Activated naive CD4-positive, alpha-beta T cell (primary cell): ENCODE data around the gene OR11H12.
"Not testable (repeated sequence)": the region's sequence is repeated elsewhere in the genome, so short reads cannot be mapped to it uniquely, and the experiment has no call there.

Experiments
- DNase-seq, 4 experiments: peaks; one replicate each; lab custom pipeline; 2025; lab: John Stamatoyannopoulos, UW

Gene OR11H12, protein sequence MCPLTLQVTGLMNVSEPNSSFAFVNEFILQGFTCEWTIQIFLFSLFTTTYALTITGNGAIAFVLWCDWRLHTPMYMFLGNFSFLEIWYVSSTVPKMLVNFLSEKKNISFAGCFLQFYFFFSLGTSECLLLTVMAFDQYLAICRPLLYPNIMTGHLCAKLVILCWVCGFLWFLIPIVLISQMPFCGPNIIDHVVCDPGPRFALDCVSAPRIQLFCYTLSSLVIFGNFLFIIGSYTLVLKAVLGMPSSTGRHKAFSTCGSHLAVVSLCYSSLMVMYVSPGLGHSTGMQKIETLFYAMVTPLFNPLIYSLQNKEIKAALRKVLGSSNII

DNA sequence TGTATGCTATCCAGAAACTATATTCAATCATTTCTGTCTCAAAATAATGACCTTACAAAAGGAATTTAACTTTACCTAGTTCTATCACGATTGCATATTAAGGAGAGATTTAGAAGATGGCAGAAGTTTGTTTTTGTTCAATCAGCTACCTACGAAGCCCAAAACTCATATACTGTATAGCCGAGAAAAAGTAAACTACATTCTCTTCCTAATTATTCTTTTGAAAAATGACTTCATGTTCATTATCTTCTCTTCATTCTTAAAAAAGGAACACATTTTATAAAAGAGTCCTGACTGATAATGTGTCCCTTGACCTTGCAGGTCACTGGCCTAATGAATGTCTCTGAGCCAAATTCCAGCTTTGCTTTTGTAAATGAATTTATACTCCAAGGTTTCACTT, at the start of gene OR11H12:
TSS of gene OR11H12 (plus strand) at position 301 of the 400 bp plus-strand sequence. CDS start at position 301, 0 bp downstream.
- DNase-seq: not testable (repeated sequence)

DNA sequence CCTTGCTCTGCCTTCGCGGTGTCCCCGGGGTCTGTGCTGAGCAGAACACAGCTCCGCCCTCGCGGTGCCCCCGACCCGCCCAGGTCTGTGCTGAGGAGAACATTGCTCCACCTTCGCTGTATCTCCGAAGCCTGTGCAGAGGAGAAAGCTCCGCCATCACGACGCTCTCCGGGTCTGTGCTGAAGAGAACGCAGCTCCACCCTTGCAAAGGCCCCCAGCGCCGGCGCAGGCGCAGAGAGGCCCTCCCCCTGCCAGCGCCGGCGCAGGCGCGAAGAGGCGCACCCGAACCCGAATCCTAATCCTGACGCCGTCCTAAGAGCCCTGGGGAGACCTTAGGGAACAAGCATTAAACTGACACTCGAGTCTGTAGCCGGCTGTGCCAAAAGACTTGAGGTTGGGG, 18.0 kb upstream of the OR11H12 start:
- DNase-seq: not testable (repeated sequence)

DNA sequence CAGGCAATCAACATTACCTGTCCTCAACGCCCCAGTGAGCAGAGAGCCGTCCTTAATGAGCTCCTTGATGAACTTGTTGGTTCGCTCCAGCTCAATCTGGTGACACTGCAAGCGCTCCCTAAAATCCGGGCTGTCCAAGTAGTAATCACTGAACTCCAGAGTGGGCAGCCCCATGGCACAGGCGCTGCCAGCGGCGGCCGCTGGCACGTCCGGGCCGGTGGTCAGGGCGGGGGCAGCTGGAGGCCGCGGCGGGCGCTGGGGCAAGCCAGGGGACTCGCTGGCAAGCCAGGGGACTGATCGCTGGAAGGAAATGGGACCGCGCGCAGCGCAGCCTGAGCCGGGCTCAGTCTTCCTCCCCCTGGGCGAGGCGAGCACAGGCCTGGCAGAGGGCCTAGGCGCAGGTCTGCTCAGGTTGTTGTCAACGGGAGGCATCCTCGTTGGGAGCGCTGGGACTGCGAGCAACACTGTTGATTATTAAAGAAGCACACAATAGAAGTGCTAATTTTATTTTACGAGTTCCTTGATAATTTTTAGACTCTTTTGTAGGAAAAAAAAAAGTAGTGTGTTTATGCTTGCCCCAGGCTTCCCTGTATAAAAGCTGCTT, 25.8 kb downstream of the OR11H12 start:
- not testable (repeated sequence) for DNase-seq

DNA sequence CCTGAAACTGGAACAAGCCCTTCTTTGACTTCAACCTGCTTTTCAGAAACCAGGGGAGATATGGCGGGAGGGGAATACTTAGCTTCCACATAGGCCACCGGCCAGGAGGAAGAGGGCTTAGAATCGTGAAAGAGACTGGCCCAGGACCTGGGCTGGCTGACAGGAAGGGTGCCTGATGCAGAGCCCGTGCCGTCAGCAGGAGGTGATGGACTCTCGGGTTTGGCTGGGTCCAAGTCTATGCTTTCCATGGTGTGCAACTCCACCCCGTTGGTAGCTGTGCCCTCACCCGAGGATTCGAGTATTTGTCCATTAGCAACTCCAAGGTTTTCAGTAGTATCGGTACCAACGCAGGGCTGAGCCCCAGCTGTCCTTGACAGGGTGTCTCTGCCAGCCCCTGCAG, 35.1 kb downstream of the OR11H12 start:
- DNase-seq: not testable (repeated sequence)

DNA sequence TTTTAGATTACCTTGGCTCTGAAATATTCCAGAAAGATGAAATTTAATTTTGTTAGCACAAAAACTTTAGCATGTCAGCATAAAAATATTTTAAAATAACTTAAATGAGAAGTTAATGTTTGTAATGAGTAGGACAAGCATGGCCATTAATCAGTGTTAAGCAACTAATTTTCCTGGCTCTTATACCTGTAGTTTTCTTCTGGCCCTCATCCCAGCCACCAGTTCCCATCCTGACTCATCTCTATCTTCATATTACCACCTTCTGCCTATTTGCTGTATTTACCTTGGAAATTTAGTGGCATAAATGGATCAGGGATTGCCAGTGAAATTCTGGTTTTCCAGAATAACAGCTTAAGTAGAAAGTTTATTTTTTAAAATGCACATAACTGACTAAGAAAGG, 37.1 kb downstream of the OR11H12 start:
- DNase-seq: not testable (repeated sequence)

DNA sequence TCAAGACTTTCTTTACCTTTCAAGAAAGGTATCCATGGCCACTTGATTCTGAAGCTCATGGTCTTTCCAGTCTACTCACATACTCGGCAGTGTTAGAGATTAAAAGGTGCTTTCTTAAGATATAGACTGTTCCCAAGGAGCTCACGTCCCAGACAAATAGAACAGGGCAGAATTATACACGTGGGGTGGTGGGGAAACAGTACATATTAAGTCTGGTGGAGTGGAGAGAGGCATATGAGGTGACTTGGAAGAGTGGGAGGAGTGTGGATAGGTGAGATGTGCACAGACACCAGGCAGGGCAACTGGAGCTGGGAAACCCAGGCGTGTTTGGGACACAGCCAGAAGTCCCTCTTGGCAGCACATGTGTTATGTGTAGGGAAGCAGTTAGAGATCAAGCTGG, 37.9 kb downstream of the OR11H12 start:
- not testable (repeated sequence) for DNase-seq

DNA sequence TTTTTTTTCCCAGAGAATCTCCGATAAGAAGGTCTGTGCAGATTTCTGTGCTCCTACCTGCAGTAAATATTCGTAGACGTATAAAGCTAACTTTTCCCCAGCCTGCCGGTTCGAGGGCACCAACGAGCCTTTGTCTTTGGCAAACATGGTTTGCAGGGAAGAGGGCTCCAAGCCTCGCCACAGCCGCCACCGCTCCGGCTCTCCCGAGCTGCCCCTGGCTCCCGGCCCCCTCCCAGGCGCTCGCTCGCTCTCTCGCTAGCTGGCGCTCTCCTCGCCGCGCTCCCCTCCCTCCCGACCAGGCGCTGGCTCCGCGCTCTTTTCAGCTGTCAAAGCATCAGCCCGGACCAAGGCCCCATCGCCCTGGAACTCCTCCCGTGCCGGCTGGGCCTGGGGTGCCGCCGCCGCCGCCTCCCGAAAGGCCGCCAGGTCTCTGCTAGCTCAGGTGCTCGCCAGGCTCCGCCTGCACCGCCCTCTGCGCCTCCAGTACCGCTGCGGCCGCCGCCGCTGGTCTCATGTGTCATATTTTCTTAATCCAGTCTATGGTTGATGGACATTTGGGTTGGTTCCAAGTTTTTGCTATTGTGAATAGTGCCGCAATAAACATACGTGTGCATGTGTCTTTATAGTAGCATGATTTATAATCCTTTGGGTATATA, 45.3 kb downstream of the OR11H12 start:
- not testable (repeated sequence) for DNase-seq
